Effector memory CD8-positive, alpha-beta T cell (primary cell): ENCODE measurements around the gene RAET1E.
"Not testable (repeated sequence)": the region's sequence is repeated elsewhere in the genome, so short reads cannot be mapped to it uniquely, and the experiment has no call there.

Experiments used
- ATAC-seq: fragments of 150-1000 bp; cut with Tn5 transposase; replicated peaks from 2 replicates; pipeline ENCODE4 v1.10.0; 2021; ENCODE audit warnings: mild to moderate bottlenecking, moderate library complexity
- DNase-seq, 3 experiments: peaks; one replicate each; pipeline ENCODE4 v3.0.0; 2021
- H3K27ac Mint-ChIP-seq, 2 donors: one replicate each; pipeline ENCODE4 v1.8.0; 2022; ENCODE audit warnings: mild to moderate bottlenecking in 2 of 2, mixed read lengths in 2 of 2, moderate library complexity in 2 of 2
- H3K27me3 Mint-ChIP-seq, 2 donors: one replicate each; pipeline ENCODE4 v1.8.0; 2022; ENCODE audit warnings: mixed read lengths in 2 of 2
- H3K36me3 Mint-ChIP-seq: one replicate; pipeline ENCODE4 v1.8.0; 2022; ENCODE audit warnings: mild to moderate bottlenecking, moderate library complexity, mixed read lengths; ENCODE audit not compliant: insufficient read depth
- H3K4me1 Mint-ChIP-seq, 2 donors: one replicate each; pipeline ENCODE4 v1.8.0; 2022; ENCODE audit warnings: low read depth in 2 of 2, mixed read lengths in 2 of 2
- H3K4me3 Mint-ChIP-seq, 2 donors: one replicate each; pipeline ENCODE4 v1.8.0; 2022; ENCODE audit warnings: mild to moderate bottlenecking in 2 of 2, mixed read lengths in 2 of 2, moderate library complexity in 2 of 2
- H3K9me3 Mint-ChIP-seq, 2 donors: one replicate each; pipeline ENCODE4 v1.8.0; 2022; ENCODE audit warnings: mixed read lengths in 2 of 2

Gene RAET1E

GRCh38 chr6:149913085-149913484 is 15.2 kb upstream of the RAET1E start:
- no peak for DNase-seq
- Mint-ChIP-seq H3K36me3 (no peaks in the 10 kb centered on the region), H3K9me3 (peaks cover under 1 to 3% of the 10 kb centered on the region in 2 donors), H3K27me3 (peaks cover 32 to 51% of the 10 kb centered on the region in 2 donors), H3K27ac (no peak overlapping the region), H3K4me1 (no peaks in the 10 kb centered on the region), H3K4me3 (no peak overlapping the region)
- ATAC-seq = no peak

- not testable (repeated sequence) for H3K4me1 Mint-ChIP-seq, DNase-seq, ATAC-seq, H3K4me3 Mint-ChIP-seq, H3K9me3 Mint-ChIP-seq, H3K36me3 Mint-ChIP-seq, H3K27ac Mint-ChIP-seq
- peaks cover 32 to 47% of the 10 kb centered on the region in 2 donors for H3K27me3 Mint-ChIP-seq
Measured at GRCh38 chr6:149912680-149913079, 14.8 kb upstream of the RAET1E start.

GRCh38 chr6:149910721-149911151 is 12.8 kb upstream of the RAET1E start:
- H3K27ac Mint-ChIP-seq = no peak overlapping the region
- H3K27me3 Mint-ChIP-seq = peaks cover 32 to 46% of the 10 kb centered on the region in 2 donors
- H3K36me3 Mint-ChIP-seq = no peaks in the 10 kb centered on the region
- ATAC-seq (no peak), DNase-seq (no peak)
- H3K9me3 Mint-ChIP-seq = peaks cover 3 to 7% of the 10 kb centered on the region in 2 donors
- H3K4me3 Mint-ChIP-seq = no peak overlapping the region
- H3K4me1 Mint-ChIP-seq = no peaks in the 10 kb centered on the region

GRCh38 chr6:149909701-149910470 is 12.0 kb upstream of the RAET1E start:
- no peak for ATAC-seq
- Mint-ChIP-seq H3K27me3 (peaks cover 36 to 54% of the 10 kb centered on the region in 2 donors), H3K36me3 (no peaks in the 10 kb centered on the region), H3K4me1 (no peaks in the 10 kb centered on the region), H3K9me3 (peaks cover 3 to 7% of the 10 kb centered on the region in 2 donors), H3K4me3 (no peak overlapping the region), H3K27ac (no peak overlapping the region)
- DNase-seq = no peak

- not testable (repeated sequence) for H3K4me1 Mint-ChIP-seq, ATAC-seq, H3K9me3 Mint-ChIP-seq, DNase-seq, H3K36me3 Mint-ChIP-seq, H3K27ac Mint-ChIP-seq, H3K4me3 Mint-ChIP-seq
- H3K27me3 Mint-ChIP-seq = peaks cover 33 to 55% of the 10 kb centered on the region in 2 donors
Measured at GRCh38 chr6:149908480-149908879, 10.6 kb upstream of the RAET1E start.

- H3K9me3 Mint-ChIP-seq = peaks cover 3 to 7% of the 10 kb centered on the region in 2 donors
- H3K27me3 Mint-ChIP-seq = peaks cover 29 to 49% of the 10 kb centered on the region in 2 donors
- H3K27ac Mint-ChIP-seq = no peak overlapping the region
- H3K4me3 Mint-ChIP-seq = no peak overlapping the region
- no peaks in the 10 kb centered on the region for H3K4me1 Mint-ChIP-seq
- no peak for DNase-seq
- ATAC-seq = no peak
- H3K36me3 Mint-ChIP-seq = no peaks in the 10 kb centered on the region
Measured at GRCh38 chr6:149907317-149907716, 9.4 kb upstream of the RAET1E start.

- no peak overlapping the region for H3K27ac Mint-ChIP-seq
- H3K27me3 Mint-ChIP-seq = peaks cover 31 to 52% of the 10 kb centered on the region in 2 donors
- no peak for ATAC-seq
- peaks cover 3 to 7% of the 10 kb centered on the region in 2 donors for H3K9me3 Mint-ChIP-seq
- DNase-seq = no peak
- H3K36me3 Mint-ChIP-seq = no peaks in the 10 kb centered on the region
- H3K4me3 Mint-ChIP-seq = no peak overlapping the region
- no peaks in the 10 kb centered on the region for H3K4me1 Mint-ChIP-seq
Measured at GRCh38 chr6:149906405-149906804, 8.5 kb upstream of the RAET1E start.

- no peaks in the 10 kb centered on the region for H3K36me3 Mint-ChIP-seq
- H3K27me3 Mint-ChIP-seq = peaks cover 26 to 50% of the 10 kb centered on the region in 2 donors
- no peak for ATAC-seq
- no peaks in the 10 kb centered on the region for H3K4me1 Mint-ChIP-seq
- H3K9me3 Mint-ChIP-seq = peaks cover 3 to 7% of the 10 kb centered on the region in 2 donors
- H3K27ac Mint-ChIP-seq = no peak overlapping the region
- no peak for DNase-seq
- no peak overlapping the region for H3K4me3 Mint-ChIP-seq
Measured at GRCh38 chr6:149905911-149906371, 8.0 kb upstream of the RAET1E start.

- Mint-ChIP-seq H3K36me3 (no peaks in the 10 kb centered on the region), H3K27ac (no peak overlapping the region), H3K4me3 (no peak overlapping the region), H3K9me3 (peaks cover 3 to 7% of the 10 kb centered on the region in 2 donors), H3K4me1 (no peaks in the 10 kb centered on the region), H3K27me3 (peaks cover 21 to 45% of the 10 kb centered on the region in 2 donors)
- no peak for DNase-seq
- ATAC-seq = no peak
Measured at GRCh38 chr6:149905371-149905910, 7.5 kb upstream of the RAET1E start.

- DNase-seq (no peak), ATAC-seq (no peak)
- H3K27ac Mint-ChIP-seq = no peak overlapping the region
- H3K9me3 Mint-ChIP-seq = peaks cover 3 to 7% of the 10 kb centered on the region in 2 donors
- H3K36me3 Mint-ChIP-seq = no peaks in the 10 kb centered on the region
- H3K4me3 Mint-ChIP-seq = no peak overlapping the region
- peaks cover 17 to 39% of the 10 kb centered on the region in 2 donors for H3K27me3 Mint-ChIP-seq
- H3K4me1 Mint-ChIP-seq = no peaks in the 10 kb centered on the region
Measured at GRCh38 chr6:149904661-149905370, 6.9 kb upstream of the RAET1E start.

GRCh38 chr6:149903938-149904611 is 6.2 kb upstream of the RAET1E start:
- Mint-ChIP-seq H3K9me3 (peaks cover 3 to 7% of the 10 kb centered on the region in 2 donors), H3K4me3 (no peak overlapping the region), H3K27ac (no peak overlapping the region), H3K4me1 (no peaks in the 10 kb centered on the region), H3K27me3 (peaks cover 17 to 42% of the 10 kb centered on the region in 2 donors), H3K36me3 (no peaks in the 10 kb centered on the region)
- ATAC-seq = no peak
- DNase-seq = no peak

GRCh38 chr6:149901444-149902140 is 3.7 kb upstream of the RAET1E start:
- Mint-ChIP-seq H3K4me3 (no peak overlapping the region), H3K9me3 (no peaks in the 10 kb centered on the region), H3K36me3 (no peaks in the 10 kb centered on the region), H3K4me1 (peaks cover 7 to 12% of the 10 kb centered on the region in 2 donors), H3K27me3 (peaks cover 17 to 49% of the 10 kb centered on the region in 2 donors), H3K27ac (no peak overlapping the region)
- ATAC-seq = no peak
- DNase-seq = no peak
